Stimulated activated CD4-positive, alpha-beta T cell treated with anti-CD3 and anti-CD28 coated beads, Interleukin-15, amount 100 ng/mL, for 48 hours (primary cell): ENCODE measurements around the gene FAM110D.

Source experiments
- DNase-seq, 2 donors: peaks; one replicate each; pipeline ENCODE4 v3.0.0-alpha.2; 2020; ENCODE audit warnings: low read depth in 2 of 2

FAM110D gene

DNA sequence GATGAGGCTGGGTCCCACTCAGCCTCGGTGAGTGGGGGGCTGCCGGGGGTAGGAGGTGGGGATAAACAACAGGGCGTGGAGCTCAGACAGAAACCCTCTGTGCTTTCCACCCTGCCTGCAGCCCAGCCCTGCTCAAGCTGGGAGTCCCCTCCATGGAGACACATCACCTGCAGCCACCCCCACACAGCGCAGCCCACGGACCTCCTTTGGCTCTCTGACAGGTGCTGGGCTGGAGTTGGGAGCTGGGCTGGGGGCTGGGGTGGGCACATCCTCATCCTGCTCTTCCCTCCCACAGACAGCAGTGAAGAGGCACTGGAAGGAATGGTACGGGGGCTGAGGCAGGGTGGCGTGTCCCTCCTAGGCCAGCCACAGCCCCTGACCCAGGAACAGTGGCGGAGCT lies 29.6 kb downstream of the FAM110D start:
- no peak for DNase-seq

- DNase-seq = no peak
Measured at GRCh38 chr1:26189331-26189730, 30.5 kb downstream of the FAM110D start.

DNA sequence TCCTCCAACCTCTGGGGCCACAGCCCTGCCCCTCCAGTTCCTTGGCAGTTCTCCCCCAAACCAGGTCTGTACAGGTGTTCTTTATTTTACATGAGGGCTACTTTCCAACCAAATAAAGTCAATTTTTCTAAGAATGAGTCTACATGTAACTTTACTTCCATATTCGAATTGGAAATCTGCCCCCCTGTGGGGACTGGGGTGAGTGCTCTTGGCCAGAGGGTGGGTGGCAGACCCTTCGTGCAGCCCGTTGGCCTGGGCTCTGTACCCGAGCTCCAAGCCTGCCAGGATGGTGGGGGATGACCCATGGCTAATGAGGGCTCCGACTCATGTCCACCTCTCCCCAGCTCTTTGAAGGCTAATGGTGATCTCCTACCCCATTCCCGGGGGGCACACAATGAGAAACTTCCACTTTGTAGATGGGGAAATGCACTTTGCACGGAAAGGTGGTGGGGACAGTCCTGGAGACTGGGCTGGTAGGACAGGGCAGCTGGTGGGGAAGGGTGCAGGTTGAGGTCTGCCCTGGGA lies 30.9 kb downstream of the FAM110D start:
- DNase-seq = no peak

DNA sequence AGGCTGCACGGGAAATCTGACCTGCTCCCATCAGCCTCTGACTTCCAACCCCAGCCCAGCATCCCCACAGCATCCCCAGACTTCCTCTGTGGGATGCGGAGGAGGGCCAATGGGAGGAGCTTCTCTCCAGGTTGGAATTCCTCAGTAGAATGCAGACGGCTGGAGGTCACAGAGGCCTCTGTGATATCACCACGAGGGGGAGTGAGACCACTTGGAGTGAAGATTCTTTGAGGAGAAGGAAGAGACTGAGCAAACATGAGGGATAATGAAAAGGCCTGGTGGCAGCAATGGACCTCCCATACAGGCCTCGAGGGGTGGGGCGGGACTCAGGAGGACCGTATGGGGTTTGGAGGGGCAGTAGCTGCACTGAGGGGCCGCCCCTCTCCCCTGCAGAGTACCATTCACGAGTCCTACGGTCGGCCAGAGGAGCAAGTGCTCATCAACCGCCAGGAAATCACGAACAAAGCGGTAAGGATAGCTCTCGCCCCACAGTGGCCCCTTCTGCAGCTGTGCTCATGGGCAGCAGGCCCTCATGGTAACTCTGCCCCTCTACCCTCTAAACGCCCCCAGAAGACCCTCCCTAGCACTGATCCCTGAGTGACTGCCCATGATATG lies 31.6 kb downstream of the FAM110D start, which contains the start of gene CATSPER4:
Gene CATSPER4, plus strand, starts transcription at position 230 of the 615 bp plus-strand sequence. Its CDS starts 26 bp downstream, at position 256.
- DNase-seq = no peak

- DNase-seq = no peak
Measured at GRCh38 chr1:26191739-26192138, 32.9 kb downstream of the FAM110D start.

GRCh38 chr1:26195805-26196204 lies 36.9 kb downstream of the FAM110D start:
- DNase-seq = no peak

GRCh38 chr1:26197301-26197700 lies 38.4 kb downstream of the FAM110D start:
- no peak for DNase-seq

- no peak for DNase-seq
Measured at GRCh38 chr1:26197813-26198212, 38.9 kb downstream of the FAM110D start.

DNA sequence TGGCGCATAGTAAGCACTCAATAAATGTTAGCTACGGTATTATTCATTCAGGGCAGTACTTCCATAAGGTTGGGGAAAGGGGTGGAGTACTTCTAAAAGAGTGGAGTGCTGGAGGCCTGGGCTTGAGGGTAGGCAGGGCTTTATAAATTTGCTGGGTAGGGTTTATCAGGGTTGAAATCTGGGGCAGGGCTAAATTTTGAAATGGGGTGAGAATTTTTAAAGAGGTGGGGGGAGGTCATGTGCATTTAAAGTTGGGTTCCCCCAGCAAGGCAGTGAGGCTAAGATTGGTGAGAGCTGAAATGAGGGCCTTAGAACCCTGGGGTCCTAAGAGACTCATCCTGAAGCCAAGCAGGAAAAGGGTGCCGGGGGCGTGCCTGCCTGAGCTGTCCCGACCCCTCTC lies 41.5 kb downstream of the FAM110D start:
- DNase-seq = no peak

GRCh38 chr1:26203642-26204318 lies 44.9 kb downstream of the FAM110D start:
- DNase-seq = no peak

DNA sequence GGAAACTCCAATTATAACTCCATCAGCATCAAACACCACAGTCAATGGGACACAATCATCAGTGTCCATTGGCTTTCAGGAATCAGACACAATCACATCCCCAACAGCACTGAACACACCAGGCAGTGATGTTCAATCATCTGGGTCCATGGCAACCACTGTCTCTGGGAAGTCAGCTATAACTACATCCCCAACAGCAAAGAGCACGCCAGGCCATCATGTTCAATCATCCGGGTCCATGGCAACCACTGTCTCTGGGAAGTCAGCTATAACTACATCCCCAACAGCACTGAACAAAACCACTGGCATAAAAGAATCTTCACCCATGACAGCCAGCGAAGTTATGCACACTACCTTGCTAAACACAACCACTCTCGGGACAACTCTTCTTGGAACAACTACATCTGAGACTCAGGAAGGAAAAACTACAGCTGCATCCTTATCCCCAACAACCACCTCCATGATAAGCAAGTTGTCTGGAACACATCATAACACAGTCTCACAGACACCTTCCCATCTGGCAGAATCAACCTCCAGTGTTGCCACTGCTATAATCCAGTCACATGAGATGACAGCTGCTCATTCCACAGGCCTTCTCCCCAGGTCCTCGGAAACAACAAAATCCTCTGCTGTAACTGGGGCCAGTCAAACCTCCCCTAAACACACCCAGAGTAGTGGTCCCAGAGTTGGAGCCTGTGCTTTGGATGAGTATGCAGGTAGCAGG lies 51.4 kb downstream of the FAM110D start:
- DNase-seq = no peak

DNA sequence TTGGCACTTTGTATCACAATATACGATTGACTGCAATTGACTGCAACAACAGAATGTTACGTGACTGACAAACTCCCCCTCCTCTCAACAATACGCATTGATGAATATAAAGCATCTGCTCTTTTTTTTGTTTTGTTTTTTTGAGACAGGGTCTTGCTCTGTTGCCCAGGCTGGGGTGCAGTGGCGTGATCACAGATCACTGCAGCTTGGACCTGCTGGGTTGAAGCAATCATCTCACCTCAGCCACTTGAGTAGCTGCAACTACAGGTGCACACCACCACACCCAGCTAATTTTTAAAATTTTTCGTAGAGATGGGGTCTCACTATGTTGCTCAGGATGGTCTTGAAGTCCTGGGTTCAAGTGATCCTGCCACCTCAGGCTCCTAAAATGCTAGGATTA lies 53.8 kb downstream of the FAM110D start:
- no peak for DNase-seq

DNA sequence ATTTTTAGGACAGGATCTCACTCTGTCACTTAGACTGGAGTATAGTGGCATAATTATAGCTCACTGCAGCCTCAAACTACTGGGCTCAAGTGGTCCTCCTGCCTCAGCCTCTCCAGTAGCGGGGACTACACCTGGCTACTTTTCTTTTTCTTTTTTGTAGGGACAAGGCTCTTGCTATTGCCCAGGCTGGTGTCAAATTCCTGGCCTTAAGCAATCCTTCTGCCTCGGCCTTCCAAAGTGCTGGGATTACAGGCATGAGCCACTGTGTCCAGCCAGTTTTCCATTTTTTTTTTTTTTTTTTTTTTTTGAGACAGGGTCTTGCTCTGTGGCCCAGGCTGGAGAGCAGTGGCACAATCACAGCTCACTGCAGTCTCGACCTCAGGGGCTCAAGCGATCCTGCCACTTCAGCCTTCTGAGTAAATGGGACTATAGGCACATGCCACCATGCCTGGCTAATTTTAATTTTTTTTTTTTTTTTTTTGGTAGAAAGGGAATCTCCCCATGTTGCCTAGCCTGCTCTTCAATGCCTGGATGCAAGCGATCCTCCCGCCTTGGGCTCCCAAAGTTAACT lies 54.5 kb downstream of the FAM110D start:
- DNase-seq = no peak
